ENCODE results near the gene CAMSAP1. TPM values are rescaled to one million over a fixed set of nuclear protein-coding genes. Genes with fewer than 3 reads are reported as not detected.

Gene CAMSAP1
- total RNA-seq, 6 experiments from 2014 or later, result 5.2 to 16.1 (median 10.4) TPM

- no peaks in the 10 kb centered on the region for H3K36me3 ChIP-seq
- intact Hi-C loops (cut with DNase I), result no loop called here
- TF ChIP-seq, protein P1, sequence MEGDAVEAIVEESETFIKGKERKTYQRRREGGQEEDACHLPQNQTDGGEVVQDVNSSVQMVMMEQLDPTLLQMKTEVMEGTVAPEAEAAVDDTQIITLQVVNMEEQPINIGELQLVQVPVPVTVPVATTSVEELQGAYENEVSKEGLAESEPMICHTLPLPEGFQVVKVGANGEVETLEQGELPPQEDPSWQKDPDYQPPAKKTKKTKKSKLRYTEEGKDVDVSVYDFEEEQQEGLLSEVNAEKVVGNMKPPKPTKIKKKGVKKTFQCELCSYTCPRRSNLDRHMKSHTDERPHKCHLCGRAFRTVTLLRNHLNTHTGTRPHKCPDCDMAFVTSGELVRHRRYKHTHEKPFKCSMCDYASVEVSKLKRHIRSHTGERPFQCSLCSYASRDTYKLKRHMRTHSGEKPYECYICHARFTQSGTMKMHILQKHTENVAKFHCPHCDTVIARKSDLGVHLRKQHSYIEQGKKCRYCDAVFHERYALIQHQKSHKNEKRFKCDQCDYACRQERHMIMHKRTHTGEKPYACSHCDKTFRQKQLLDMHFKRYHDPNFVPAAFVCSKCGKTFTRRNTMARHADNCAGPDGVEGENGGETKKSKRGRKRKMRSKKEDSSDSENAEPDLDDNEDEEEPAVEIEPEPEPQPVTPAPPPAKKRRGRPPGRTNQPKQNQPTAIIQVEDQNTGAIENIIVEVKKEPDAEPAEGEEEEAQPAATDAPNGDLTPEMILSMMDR (IDR thresholded peaks at IDR 0.05), result no peak
- TF ChIP-seq POLR2A (IDR thresholded peaks at IDR 0.05), result no peak
- WGBS (ENCODE audit: insufficient coverage, low coverage, low lambda C conversion rate, missing lambda C conversion rate), result 77% methylated on average over 3 of the region's 3 CpGs
- H3K4me3 ChIP-seq, result no peak overlapping the region
- H3K4me1 ChIP-seq, result no peaks in the 10 kb centered on the region
- no peak for DNase-seq
- ATAC-seq, result no peak
- H3K9me3 ChIP-seq, result no peaks in the 10 kb centered on the region
- H3K27me3 ChIP-seq, result no peaks in the 10 kb centered on the region
- no peak overlapping the region for H3K27ac ChIP-seq
Observed at GRCh38 chr9:135833864-135834263, 73.5 kb downstream of the CAMSAP1 start.

- no peaks in the 10 kb centered on the region for H3K4me1 ChIP-seq
- 100% methylated on average over 1 of the region's 1 CpG for WGBS (ENCODE audit: insufficient coverage, low coverage, low lambda C conversion rate, missing lambda C conversion rate)
- no peak overlapping the region for H3K27ac ChIP-seq
- H3K9me3 ChIP-seq, result no peaks in the 10 kb centered on the region
- no peak overlapping the region for H3K4me3 ChIP-seq
- intact Hi-C loops (cut with DNase I), result no loop called here
- H3K27me3 ChIP-seq, result no peaks in the 10 kb centered on the region
- ATAC-seq (no peak), DNase-seq (no peak)
- H3K36me3 ChIP-seq, result no peaks in the 10 kb centered on the region
- TF ChIP-seq, protein P1 (IDR thresholded peaks at IDR 0.05), result no peak
- TF ChIP-seq POLR2A (IDR thresholded peaks at IDR 0.05), result no peak
Observed at GRCh38 chr9:135830496-135830895, 76.8 kb downstream of the CAMSAP1 start.

GRCh38 chr9:135828656-135829055 is 78.7 kb downstream of the CAMSAP1 start:
- H3K4me1 ChIP-seq, result no peaks in the 10 kb centered on the region
- DNase-seq, result no peak
- intact Hi-C loops (cut with DNase I), result no loop called here
- no peak overlapping the region for H3K4me3 ChIP-seq
- H3K27ac ChIP-seq, result no peak overlapping the region
- H3K27me3 ChIP-seq, result no peaks in the 10 kb centered on the region
- H3K9me3 ChIP-seq, result no peaks in the 10 kb centered on the region
- H3K36me3 ChIP-seq, result peaks cover 0 to 5% (median under 1%) of the 10 kb centered on the region in 4 donors
- TF ChIP-seq POLR2A (IDR thresholded peaks at IDR 0.05), result no peak
- TF ChIP-seq, protein P1 (IDR thresholded peaks at IDR 0.05), result no peak
- no peak for ATAC-seq
- 98% methylated on average over 4 of the region's 5 CpGs for WGBS (ENCODE audit: insufficient coverage, low coverage, low lambda C conversion rate, missing lambda C conversion rate)

GRCh38 chr9:135827866-135828580 is 79.3 kb downstream of the CAMSAP1 start:
- peaks cover 0 to 11% (median 4%) of the 10 kb centered on the region in 4 donors for H3K36me3 ChIP-seq
- intact Hi-C loops (cut with DNase I), result no loop called here
- H3K27me3 ChIP-seq, result no peaks in the 10 kb centered on the region

More at GRCh38 chr9:135827866-135828580, 79.3 kb downstream of the CAMSAP1 start:
- Histone ChIP-seq H3K4me1 (no peaks in the 10 kb centered on the region), H3K9me3 (no peaks in the 10 kb centered on the region), H3K4me3 (no peak overlapping the region), H3K27ac (no peak overlapping the region)
- DNase-seq (no peak), ATAC-seq (no peak)
- WGBS (ENCODE audit: insufficient coverage, low coverage, low lambda C conversion rate, missing lambda C conversion rate), result 100% methylated on average over 1 of the region's 13 CpGs
- TF ChIP-seq, protein P1 (IDR thresholded peaks at IDR 0.05), result no peak
- TF ChIP-seq POLR2A (IDR thresholded peaks at IDR 0.05), result no peak
